AG04449 (cell line): Measurements from ENCODE around the gene CDCA5.

Experiments
- CTCF ChIA-PET: fragments of 350-600 bp; formaldehyde crosslinking; extraction: SDS; loops from one replicate; lab custom pipeline; 2021; ENCODE audit warnings: antibody characterized with exemption; lab: Yijun Ruan, JAX
- POLR2A ChIA-PET: fragments of 400-600, 350-600 bp; formaldehyde crosslinking; extraction: SDS; loops from one replicate; lab custom pipeline; 2020; ENCODE audit warnings: antibody characterized with exemption, inconsistent platforms; lab: Yijun Ruan, JAX
- DNase-seq: peaks from one replicate; pipeline ENCODE4 v3.0.0-alpha.2; 2010; ENCODE audit warnings: low read depth, low spot score
- H3K4me3 ChIP-seq: 2 replicates; pipeline ENCODE4 v1.5.1; 2011; ENCODE audit warnings: low read depth, mild to moderate bottlenecking, control low read depth, low read length
- CTCF ChIP-seq: IDR thresholded peaks from one replicate; pipeline ENCODE4 v1.5.1; 2011; ENCODE audit warnings: mild to moderate bottlenecking, moderate library complexity, low read length, control low read depth, inconsistent platforms; ENCODE audit not compliant: insufficient read depth; ENCODE audit errors: missing control alignments

The CDCA5 gene

GRCh38 chr11:65047581-65048422 is 36.0 kb downstream of the CDCA5 start:
- CTCF ChIA-PET = interaction anchor here (1.8 kb wide), 1 partner anchor 33 kb away, joined by 5 read pairs; the partner anchor contains the start of gene ARL2
- POLR2A ChIA-PET = no interaction called here
- peak overlapping the region; percentile 44 for H3K4me3 ChIP-seq
- TF ChIP-seq CTCF = no peak
- DNase-seq = no peak

- ChIA-PET CTCF (no interaction called here), POLR2A (no interaction called here)
- DNase-seq = no peak
- no peak overlapping the region for H3K4me3 ChIP-seq
- no peak for TF ChIP-seq CTCF
Observed at GRCh38 chr11:65045728-65046127, 38.1 kb downstream of the CDCA5 start.

- DNase-seq = no peak
- TF ChIP-seq CTCF = no peak
- ChIA-PET POLR2A (no interaction called here), CTCF (no interaction called here)
- no peak overlapping the region for H3K4me3 ChIP-seq
Observed at GRCh38 chr11:65045061-65045460, 38.8 kb downstream of the CDCA5 start.

GRCh38 chr11:65043881-65044501 is 39.8 kb downstream of the CDCA5 start:
- CTCF ChIA-PET = interaction anchor here (1.2 to 1.5 kb wide), 2 partner anchors 15 to 30 kb away, joined by 4 to 5 read pairs; partner anchors contain the start of gene ARL2
- H3K4me3 ChIP-seq = no peak overlapping the region
- no peak for DNase-seq
- no peak for TF ChIP-seq CTCF
- POLR2A ChIA-PET = no interaction called here

- CTCF ChIA-PET = interaction anchor here (1.2 to 1.5 kb wide), 2 partner anchors 14 to 29 kb away, joined by 4 to 5 read pairs; partner anchors contain the start of gene ARL2
- no peak for DNase-seq
- H3K4me3 ChIP-seq = no peak overlapping the region
- no peak for TF ChIP-seq CTCF
- POLR2A ChIA-PET = interaction anchor here (0.6 kb wide), 1 partner anchor 25 kb away, joined by 3 read pairs; no protein-coding TSS in a partner anchor
Observed at GRCh38 chr11:65042891-65043290, 40.9 kb downstream of the CDCA5 start.
